Panc1 (cell line): ENCODE results near the gene CAMK4. TPM values are rescaled to one million over a fixed set of nuclear protein-coding genes. Genes with fewer than 3 reads are reported as not detected.

Experiments
- ATAC-seq: fragments of 200-7000 bp; cut with Tn5 transposase; 2 replicates; pipeline ENCODE4 v1.9.1; 2020; ENCODE audit warnings: mild to moderate bottlenecking, moderate library complexity
- BruUV-seq: library from RNA; stranded (reverse); fragments of 400-500 nt; replicated peaks from 2 replicates; lab custom pipeline; 2021; lab: Mats Ljungman, UMichigan
- CTCF ChIA-PET: fragments of 300-600 bp; sonication (Branson Sonifier 250); formaldehyde crosslinking; loops from one replicate; lab custom pipeline; 2022; ENCODE audit warnings: antibody characterized with exemption; lab: Charles Lee
- POLR2A ChIA-PET: fragments of 300-600 bp; sonication (Branson Sonifier 250); formaldehyde crosslinking; loops from one replicate; lab custom pipeline; 2022; ENCODE audit warnings: antibody characterized with exemption; lab: Charles Lee
- DNase-seq: peaks from one replicate; pipeline ENCODE4 v3.0.0-alpha.2; 2010; ENCODE audit warnings: low read depth, low spot score
- H3K27ac ChIP-seq: 2 replicates; pipeline ENCODE4 v1.5.1; 2011; ENCODE audit warnings: mild to moderate bottlenecking, low read length, inconsistent platforms
- H3K27me3 ChIP-seq: fragments of 200-500 bp; sonication (Bioruptor generic); 2 replicates; pipeline ENCODE4 v1.6.0; 2014; ENCODE audit warnings: low read length, inconsistent platforms; ENCODE audit not compliant: control insufficient read depth, insufficient read depth
- H3K36me3 ChIP-seq: fragments of 200-500 bp; sonication (Bioruptor generic); 2 replicates; pipeline ENCODE4 v1.5.1; 2014; ENCODE audit warnings: inconsistent platforms, mild to moderate bottlenecking, low read length, moderate library complexity; ENCODE audit not compliant: control insufficient read depth, insufficient read depth
- H3K4me1 ChIP-seq: 2 replicates; pipeline ENCODE4 v1.5.1; 2011; ENCODE audit warnings: inconsistent platforms, mild to moderate bottlenecking, low read length, moderate library complexity; ENCODE audit not compliant: control insufficient read depth, insufficient read depth
- H3K4me3 ChIP-seq, 2 experiments: 2 replicates each; pipeline ENCODE4 v1.5.1; 2011 to 2012; ENCODE audit warnings: low read depth in 2 of 2, low read length in 2 of 2, mild to moderate bottlenecking in 2 of 2, inconsistent platforms in 1 of 2, moderate library complexity in 1 of 2
- H3K9me3 ChIP-seq: fragments of 200-500 bp; sonication (Bioruptor generic); 2 replicates; pipeline ENCODE4 v1.5.1; 2014; ENCODE audit warnings: low read depth, mild to moderate bottlenecking, inconsistent platforms, low read length, moderate library complexity; ENCODE audit not compliant: control insufficient read depth, insufficient read depth
- POLR2AphosphoS5 ChIP-seq: IDR thresholded peaks from 2 replicates; pipeline ENCODE4 v1.6.1; 2012; ENCODE audit warnings: mild to moderate bottlenecking, low read depth, low read length, moderate library complexity
- SIN3A ChIP-seq: IDR thresholded peaks from 2 replicates; pipeline ENCODE4 v1.6.1; 2012; ENCODE audit warnings: low read depth, mild to moderate bottlenecking, low read length, moderate library complexity, borderline replicate concordance; ENCODE audit not compliant: insufficient read depth
- TCF7L2 ChIP-seq: IDR thresholded peaks from 2 replicates; pipeline ENCODE4 v1.6.1; 2011; ENCODE audit warnings: mild to moderate bottlenecking, low read depth, low read length, inconsistent platforms
- in situ Hi-C: cut with HindIII; loops from 2 replicates; pipeline ENCODE4 v1.10.0; 2016; ENCODE audit warnings: low sequenced_read_pairs, low pct_unique_long_range_greater_than_20kb
- intact Hi-C: fragments of 100-400 bp; cut with micrococcal nuclease; formaldehyde crosslinking; loops from one replicate; pipeline ENCODE4 v1.10.0; 2022; ENCODE audit not compliant: unreplicated experiment
- total RNA-seq: library from RNA; stranded (reverse); gene quantifications from one replicate; pipeline ENCODE4 v1.2.1, GENCODE V29; 2021; ENCODE audit not compliant: unreplicated experiment
- TF ChIP-seq, protein P1 (sequence below): fragments of 450-650 bp; IDR thresholded peaks from 2 replicates; pipeline ENCODE4 v1.5.1; 2017; ENCODE audit warnings: mild to moderate bottlenecking
- TF ChIP-seq, protein P2 (sequence below), 2 experiments: IDR thresholded peaks; 2 replicates each; pipeline ENCODE4 v1.6.1; 2011 to 2012; ENCODE audit warnings: low read depth in 2 of 2, control low read depth in 1 of 2, low read length in 1 of 2, mild to moderate bottlenecking in 1 of 2, moderate library complexity in 1 of 2; ENCODE audit not compliant: insufficient read depth in 1 of 2

Gene CAMK4
- total RNA-seq, 1 experiment from 2014 or later = 0.39 TPM

DNA sequence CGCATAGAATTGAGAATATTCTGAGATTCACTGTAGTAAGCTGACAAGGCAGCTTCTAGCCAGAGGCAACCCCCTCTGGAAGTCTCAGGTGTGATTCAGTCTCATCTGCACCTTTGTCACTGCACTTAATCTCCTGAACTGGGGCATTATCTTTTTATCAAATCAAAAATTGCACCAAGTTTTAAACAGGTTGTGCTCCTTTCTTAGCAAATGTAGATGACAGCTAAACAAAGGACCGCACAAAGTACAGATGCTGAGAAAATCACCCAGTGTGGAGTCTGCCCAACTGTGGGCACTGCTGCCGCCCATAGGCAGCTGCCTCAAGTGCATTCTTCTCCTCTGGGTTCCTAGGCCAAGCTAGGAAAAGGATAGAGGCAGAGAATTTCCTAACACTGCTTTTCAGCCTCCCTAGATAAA lies 237.1 kb downstream of the CAMK4 start:
- no peaks in the 10 kb centered on the region for H3K4me1 ChIP-seq

DNA sequence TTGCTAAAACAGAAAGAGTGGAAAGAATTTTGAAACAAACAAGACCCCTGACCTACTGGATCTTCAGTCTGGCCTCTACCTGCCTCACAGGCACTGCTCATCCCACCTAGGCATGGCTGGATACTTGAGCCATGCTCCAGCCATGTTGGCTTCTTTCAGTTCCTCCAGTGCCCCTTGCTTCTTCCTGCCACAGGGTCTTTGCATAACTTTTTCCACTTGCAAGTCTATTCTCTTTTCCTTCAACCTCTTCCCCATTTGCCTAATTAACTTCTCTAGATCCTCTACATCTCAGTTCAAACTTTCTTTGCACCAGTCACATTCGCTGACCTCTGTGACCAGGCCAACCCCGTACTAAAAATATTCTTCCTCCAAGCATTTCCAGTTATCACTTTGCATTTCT lies 237.8 kb downstream of the CAMK4 start:
- Histone ChIP-seq H3K27me3 (no peaks in the 10 kb centered on the region; the same call in 1 of the 2 replicates), H3K9me3 (no peaks in the 10 kb centered on the region), H3K36me3 (no peaks in the 10 kb centered on the region), H3K4me3 (no peak overlapping the region), H3K4me1 (no peaks in the 10 kb centered on the region), H3K27ac (no peak overlapping the region)
- BruUV-seq = no TSS peak
- in situ Hi-C loops (no loop called here), intact Hi-C loops (no loop called here)
- no peak for TF ChIP-seq TCF7L2
- TF ChIP-seq, protein P1, sequence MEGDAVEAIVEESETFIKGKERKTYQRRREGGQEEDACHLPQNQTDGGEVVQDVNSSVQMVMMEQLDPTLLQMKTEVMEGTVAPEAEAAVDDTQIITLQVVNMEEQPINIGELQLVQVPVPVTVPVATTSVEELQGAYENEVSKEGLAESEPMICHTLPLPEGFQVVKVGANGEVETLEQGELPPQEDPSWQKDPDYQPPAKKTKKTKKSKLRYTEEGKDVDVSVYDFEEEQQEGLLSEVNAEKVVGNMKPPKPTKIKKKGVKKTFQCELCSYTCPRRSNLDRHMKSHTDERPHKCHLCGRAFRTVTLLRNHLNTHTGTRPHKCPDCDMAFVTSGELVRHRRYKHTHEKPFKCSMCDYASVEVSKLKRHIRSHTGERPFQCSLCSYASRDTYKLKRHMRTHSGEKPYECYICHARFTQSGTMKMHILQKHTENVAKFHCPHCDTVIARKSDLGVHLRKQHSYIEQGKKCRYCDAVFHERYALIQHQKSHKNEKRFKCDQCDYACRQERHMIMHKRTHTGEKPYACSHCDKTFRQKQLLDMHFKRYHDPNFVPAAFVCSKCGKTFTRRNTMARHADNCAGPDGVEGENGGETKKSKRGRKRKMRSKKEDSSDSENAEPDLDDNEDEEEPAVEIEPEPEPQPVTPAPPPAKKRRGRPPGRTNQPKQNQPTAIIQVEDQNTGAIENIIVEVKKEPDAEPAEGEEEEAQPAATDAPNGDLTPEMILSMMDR = no peak
- TF ChIP-seq, protein P2, sequence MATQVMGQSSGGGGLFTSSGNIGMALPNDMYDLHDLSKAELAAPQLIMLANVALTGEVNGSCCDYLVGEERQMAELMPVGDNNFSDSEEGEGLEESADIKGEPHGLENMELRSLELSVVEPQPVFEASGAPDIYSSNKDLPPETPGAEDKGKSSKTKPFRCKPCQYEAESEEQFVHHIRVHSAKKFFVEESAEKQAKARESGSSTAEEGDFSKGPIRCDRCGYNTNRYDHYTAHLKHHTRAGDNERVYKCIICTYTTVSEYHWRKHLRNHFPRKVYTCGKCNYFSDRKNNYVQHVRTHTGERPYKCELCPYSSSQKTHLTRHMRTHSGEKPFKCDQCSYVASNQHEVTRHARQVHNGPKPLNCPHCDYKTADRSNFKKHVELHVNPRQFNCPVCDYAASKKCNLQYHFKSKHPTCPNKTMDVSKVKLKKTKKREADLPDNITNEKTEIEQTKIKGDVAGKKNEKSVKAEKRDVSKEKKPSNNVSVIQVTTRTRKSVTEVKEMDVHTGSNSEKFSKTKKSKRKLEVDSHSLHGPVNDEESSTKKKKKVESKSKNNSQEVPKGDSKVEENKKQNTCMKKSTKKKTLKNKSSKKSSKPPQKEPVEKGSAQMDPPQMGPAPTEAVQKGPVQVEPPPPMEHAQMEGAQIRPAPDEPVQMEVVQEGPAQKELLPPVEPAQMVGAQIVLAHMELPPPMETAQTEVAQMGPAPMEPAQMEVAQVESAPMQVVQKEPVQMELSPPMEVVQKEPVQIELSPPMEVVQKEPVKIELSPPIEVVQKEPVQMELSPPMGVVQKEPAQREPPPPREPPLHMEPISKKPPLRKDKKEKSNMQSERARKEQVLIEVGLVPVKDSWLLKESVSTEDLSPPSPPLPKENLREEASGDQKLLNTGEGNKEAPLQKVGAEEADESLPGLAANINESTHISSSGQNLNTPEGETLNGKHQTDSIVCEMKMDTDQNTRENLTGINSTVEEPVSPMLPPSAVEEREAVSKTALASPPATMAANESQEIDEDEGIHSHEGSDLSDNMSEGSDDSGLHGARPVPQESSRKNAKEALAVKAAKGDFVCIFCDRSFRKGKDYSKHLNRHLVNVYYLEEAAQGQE (IDR thresholded peaks at IDR 0.05; ENCODE audit: insufficient read depth in 1 of 2, low read depth in 2 of 2, low read length in 1 of 2) = no peak
- no peak for TF ChIP-seq SIN3A
- no peak for TF ChIP-seq POLR2AphosphoS5
- DNase-seq (no peak), ATAC-seq (no peak)
- ChIA-PET CTCF (interaction anchor here (0.5 kb wide), 1 partner anchor 300 kb away, joined by 4 read pairs; no protein-coding TSS in a partner anchor), POLR2A (no interaction called here)

More for the DNA sequence above, 237.1 kb downstream of the CAMK4 start:
- no peak overlapping the region for H3K4me3 ChIP-seq
- POLR2A ChIA-PET = no interaction called here
- TF ChIP-seq, protein P1 = peak; percentile 63
- no peak for TF ChIP-seq SIN3A
- no peaks in the 10 kb centered on the region for H3K36me3 ChIP-seq
- ATAC-seq = peak; percentile 77
- no peak for DNase-seq
- BruUV-seq = no TSS peak
- no peaks in the 10 kb centered on the region; the same call in 1 of the 2 replicates for H3K27me3 ChIP-seq
- in situ Hi-C loops = no loop called here
- no peaks in the 10 kb centered on the region for H3K9me3 ChIP-seq
- CTCF ChIA-PET = interaction anchor here (0.5 to 0.8 kb wide), 4 partner anchors 76 to 732 kb away, joined by 3 to 4 read pairs (median 4); no protein-coding TSS in a partner anchor
- intact Hi-C loops = no loop called here
- no peak overlapping the region for H3K27ac ChIP-seq
